GM19397 (cell line): Measurements from ENCODE around the gene PLCB1.
"Not testable (repeated sequence)": the region's sequence is repeated elsewhere in the genome, so short reads cannot be mapped to it uniquely, and the experiment has no call there.

Experiments
- ATAC-seq: cut with Tn5 transposase; IDR thresholded peaks from one replicate; pipeline ENCODE4 v1.9.1; 2021; ENCODE audit warnings: mild to moderate bottlenecking, moderate library complexity; ENCODE audit not compliant: unreplicated experiment

The PLCB1 gene

GRCh38 chr20:8635837-8636236, 503.8 kb downstream of the PLCB1 start:
- no peak for ATAC-seq

- ATAC-seq: no peak
Observed at GRCh38 chr20:8639112-8639778, 507.2 kb downstream of the PLCB1 start.

- ATAC-seq: no peak
Observed at GRCh38 chr20:8640461-8640860, 508.4 kb downstream of the PLCB1 start.

GRCh38 chr20:8642247-8642646, 510.2 kb downstream of the PLCB1 start:
- ATAC-seq: no peak

- ATAC-seq: not testable (repeated sequence)
Observed at GRCh38 chr20:8644468-8644867, 512.4 kb downstream of the PLCB1 start.

GRCh38 chr20:8645326-8645725, 513.3 kb downstream of the PLCB1 start:
- ATAC-seq: no peak

GRCh38 chr20:8646033-8646441, 514.0 kb downstream of the PLCB1 start:
- no peak for ATAC-seq

- no peak for ATAC-seq
Observed at GRCh38 chr20:8646716-8647115, 514.6 kb downstream of the PLCB1 start.

- no peak for ATAC-seq
Observed at GRCh38 chr20:8647961-8648441, 515.9 kb downstream of the PLCB1 start.

GRCh38 chr20:8648466-8648865, 516.4 kb downstream of the PLCB1 start:
- ATAC-seq: no peak

- ATAC-seq: no peak
Observed at GRCh38 chr20:8652396-8652795, 520.3 kb downstream of the PLCB1 start.

- no peak for ATAC-seq
Observed at GRCh38 chr20:8654486-8654885, 522.4 kb downstream of the PLCB1 start.

GRCh38 chr20:8656335-8656734, 524.3 kb downstream of the PLCB1 start:
- no peak for ATAC-seq

- no peak for ATAC-seq
Observed at GRCh38 chr20:8657664-8658063, 525.6 kb downstream of the PLCB1 start.

- no peak for ATAC-seq
Observed at GRCh38 chr20:8658103-8658502, 526.0 kb downstream of the PLCB1 start.

GRCh38 chr20:8661229-8661952, 529.3 kb downstream of the PLCB1 start:
- ATAC-seq: no peak

- no peak for ATAC-seq
Observed at GRCh38 chr20:8662433-8662954, 530.4 kb downstream of the PLCB1 start.

- no peak for ATAC-seq
Observed at GRCh38 chr20:8663424-8663823, 531.4 kb downstream of the PLCB1 start.

- ATAC-seq: no peak
Observed at GRCh38 chr20:8664778-8665177, 532.7 kb downstream of the PLCB1 start.

- no peak for ATAC-seq
Observed at GRCh38 chr20:8667306-8667705, 535.2 kb downstream of the PLCB1 start.

- no peak for ATAC-seq
Observed at GRCh38 chr20:8670207-8670892, 538.3 kb downstream of the PLCB1 start.

- ATAC-seq: no peak
Observed at GRCh38 chr20:8670893-8671215, 538.8 kb downstream of the PLCB1 start.
